22Rv1 (cell line): ENCODE results near the gene INPP5D.

Experiments used
- ZFX ChIP-seq: fragments of 450-650 bp; IDR thresholded peaks from 2 replicates; pipeline ENCODE4 v1.6.1; 2017; ENCODE audit warnings: antibody characterized with exemption, borderline replicate concordance
- TF ChIP-seq, protein P1 (sequence below): fragments of 450-650 bp; IDR thresholded peaks from 2 replicates; pipeline ENCODE4 v1.5.1; 2017; ENCODE audit warnings: mild to moderate bottlenecking

DNA sequence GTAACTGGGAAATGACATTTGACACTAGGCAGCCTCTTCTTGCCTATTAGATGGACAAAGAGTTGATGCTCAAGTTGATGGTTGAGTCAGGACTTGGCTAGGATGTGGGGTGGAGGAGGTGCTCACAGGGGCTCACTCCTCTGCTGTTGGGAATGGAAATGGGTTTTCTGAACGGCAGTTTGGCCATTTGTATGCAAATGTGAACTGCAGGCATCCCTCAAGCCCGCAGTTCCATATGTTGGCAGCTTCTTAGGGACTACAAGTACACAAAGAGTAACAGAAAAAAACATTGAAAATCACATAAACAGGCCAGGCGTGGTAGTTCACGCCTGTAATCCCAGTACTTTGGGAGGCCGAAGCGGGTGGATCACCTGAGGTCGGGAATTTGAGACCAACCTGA is 80.8 kb downstream of the INPP5D start:
- TF ChIP-seq, protein P1, sequence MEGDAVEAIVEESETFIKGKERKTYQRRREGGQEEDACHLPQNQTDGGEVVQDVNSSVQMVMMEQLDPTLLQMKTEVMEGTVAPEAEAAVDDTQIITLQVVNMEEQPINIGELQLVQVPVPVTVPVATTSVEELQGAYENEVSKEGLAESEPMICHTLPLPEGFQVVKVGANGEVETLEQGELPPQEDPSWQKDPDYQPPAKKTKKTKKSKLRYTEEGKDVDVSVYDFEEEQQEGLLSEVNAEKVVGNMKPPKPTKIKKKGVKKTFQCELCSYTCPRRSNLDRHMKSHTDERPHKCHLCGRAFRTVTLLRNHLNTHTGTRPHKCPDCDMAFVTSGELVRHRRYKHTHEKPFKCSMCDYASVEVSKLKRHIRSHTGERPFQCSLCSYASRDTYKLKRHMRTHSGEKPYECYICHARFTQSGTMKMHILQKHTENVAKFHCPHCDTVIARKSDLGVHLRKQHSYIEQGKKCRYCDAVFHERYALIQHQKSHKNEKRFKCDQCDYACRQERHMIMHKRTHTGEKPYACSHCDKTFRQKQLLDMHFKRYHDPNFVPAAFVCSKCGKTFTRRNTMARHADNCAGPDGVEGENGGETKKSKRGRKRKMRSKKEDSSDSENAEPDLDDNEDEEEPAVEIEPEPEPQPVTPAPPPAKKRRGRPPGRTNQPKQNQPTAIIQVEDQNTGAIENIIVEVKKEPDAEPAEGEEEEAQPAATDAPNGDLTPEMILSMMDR, result no peak
- TF ChIP-seq ZFX, result no peak
